ENCODE results near the gene BORCS5. TPM values are rescaled to one million over a fixed set of nuclear protein-coding genes. Genes with fewer than 3 reads are reported as not detected.

Gene BORCS5
- total RNA-seq, 1 experiment from 2014 or later, result 25.7 TPM

- Histone ChIP-seq H3K36me3 (ENCODE audit: control insufficient read depth, insufficient read depth, low read length) (peaks cover 6% of the 10 kb centered on the region; the same call in 1 of the 2 replicates), H3K27me3 (replicated peaks; ENCODE audit: control insufficient read depth, insufficient read depth, low read length) (no peaks in the 10 kb centered on the region), H3K9me3 (no peaks in the 10 kb centered on the region), H3K4me1 (peaks cover 31% of the 10 kb centered on the region), H3K4me3 (ENCODE audit: low read depth, low read length) (no peak overlapping the region)
- no peak overlapping the region for H3K4me3 Mint-ChIP-seq (ENCODE audit: unreplicated experiment)
- H3K4me1 Mint-ChIP-seq (ENCODE audit: low read depth, unreplicated experiment), result no peaks in the 10 kb centered on the region
- CTCF ChIA-PET, result no interaction called here
- H3K36me3 Mint-ChIP-seq (ENCODE audit: insufficient read depth, unreplicated experiment), result peaks cover 38% of the 10 kb centered on the region
- no peaks in the 10 kb centered on the region for H3K9me3 Mint-ChIP-seq (ENCODE audit: unreplicated experiment)
- no peak for DNase-seq
- intact Hi-C loops (cut with micrococcal nuclease; ENCODE audit: unreplicated experiment), result loop anchor here (5.0 kb wide), 1 partner anchor 214 kb away; no protein-coding TSS in a partner anchor
- TF ChIP-seq CTCF (IDR thresholded peaks at IDR 0.05; ENCODE audit: insufficient read depth in 1 of 2, low read depth in 1 of 2, low read length in 1 of 2, severe bottlenecking in 1 of 2, unreplicated experiment in 1 of 2), result no peak
- POLR2A ChIA-PET, result interaction anchor here (0.6 kb wide), 1 partner anchor 18 kb away, joined by 3 read pairs; no protein-coding TSS in a partner anchor
- no TSS peak for BruUV-seq (replicated peaks)
- H3K27me3 Mint-ChIP-seq (ENCODE audit: insufficient read depth, unreplicated experiment), result no peaks in the 10 kb centered on the region
- no peak overlapping the region for H3K27ac Mint-ChIP-seq (ENCODE audit: unreplicated experiment)
These were observed 131.4 kb downstream of the BORCS5 start for GRCh38 chr12:12488296-12488695.

- CTCF ChIA-PET, result no interaction called here
- POLR2A ChIA-PET, result interaction anchor here (0.6 kb wide), 1 partner anchor 18 kb away, joined by 3 read pairs; no protein-coding TSS in a partner anchor
- Histone ChIP-seq H3K4me1 (peaks cover 31% of the 10 kb centered on the region), H3K4me3 (ENCODE audit: low read depth, low read length) (no peak overlapping the region), H3K36me3 (ENCODE audit: control insufficient read depth, insufficient read depth, low read length) (peaks cover 6% of the 10 kb centered on the region; the same call in 1 of the 2 replicates), H3K9me3 (no peaks in the 10 kb centered on the region), H3K27me3 (replicated peaks; ENCODE audit: control insufficient read depth, insufficient read depth, low read length) (no peaks in the 10 kb centered on the region)
- peak in 1 of 2 experiments; percentile 31 for DNase-seq
- no peak overlapping the region for H3K27ac Mint-ChIP-seq (ENCODE audit: unreplicated experiment)
- H3K27me3 Mint-ChIP-seq (ENCODE audit: insufficient read depth, unreplicated experiment), result no peaks in the 10 kb centered on the region
- peaks cover 32% of the 10 kb centered on the region for H3K36me3 Mint-ChIP-seq (ENCODE audit: insufficient read depth, unreplicated experiment)
- no peaks in the 10 kb centered on the region for H3K4me1 Mint-ChIP-seq (ENCODE audit: low read depth, unreplicated experiment)
- intact Hi-C loops (cut with micrococcal nuclease; ENCODE audit: unreplicated experiment), result loop anchor here (1.0 to 5.0 kb wide), 2 partner anchors 73 to 213 kb away; partner anchors contain the start of gene DUSP16
- no TSS peak for BruUV-seq (replicated peaks)
- H3K4me3 Mint-ChIP-seq (ENCODE audit: unreplicated experiment), result no peak overlapping the region
- TF ChIP-seq CTCF (IDR thresholded peaks at IDR 0.05; ENCODE audit: insufficient read depth in 1 of 2, low read depth in 1 of 2, low read length in 1 of 2, severe bottlenecking in 1 of 2, unreplicated experiment in 1 of 2), result no peak
- H3K9me3 Mint-ChIP-seq (ENCODE audit: unreplicated experiment), result no peaks in the 10 kb centered on the region
These were observed 132.1 kb downstream of the BORCS5 start for GRCh38 chr12:12488823-12489550.

- Histone ChIP-seq H3K4me3 (ENCODE audit: low read depth, low read length) (no peak overlapping the region), H3K4me1 (peaks cover 31% of the 10 kb centered on the region), H3K27me3 (replicated peaks; ENCODE audit: control insufficient read depth, insufficient read depth, low read length) (no peaks in the 10 kb centered on the region), H3K36me3 (ENCODE audit: control insufficient read depth, insufficient read depth, low read length) (0 out of 2 replicates have a peak, but pooled peaks cover 4% of the 10 kb centered on the region), H3K9me3 (no peaks in the 10 kb centered on the region)
- Mint-ChIP-seq H3K27me3 (ENCODE audit: insufficient read depth, unreplicated experiment) (no peaks in the 10 kb centered on the region), H3K9me3 (ENCODE audit: unreplicated experiment) (no peaks in the 10 kb centered on the region), H3K27ac (ENCODE audit: unreplicated experiment) (no peak overlapping the region), H3K4me1 (ENCODE audit: low read depth, unreplicated experiment) (no peaks in the 10 kb centered on the region), H3K4me3 (ENCODE audit: unreplicated experiment) (no peak overlapping the region), H3K36me3 (ENCODE audit: insufficient read depth, unreplicated experiment) (peaks cover 6% of the 10 kb centered on the region)
- intact Hi-C loops (cut with micrococcal nuclease; ENCODE audit: unreplicated experiment), result no loop called here
- no peak for TF ChIP-seq CTCF (IDR thresholded peaks at IDR 0.05; ENCODE audit: insufficient read depth in 1 of 2, low read depth in 1 of 2, low read length in 1 of 2, severe bottlenecking in 1 of 2, unreplicated experiment in 1 of 2)
- no peak for DNase-seq
- BruUV-seq (replicated peaks), result no TSS peak
- POLR2A ChIA-PET, result interaction anchor here (0.6 kb wide), 1 partner anchor 842 kb away, joined by 3 read pairs; the partner anchor contains the start of gene ETV6
- CTCF ChIA-PET, result no interaction called here
These were observed 134.7 kb downstream of the BORCS5 start for GRCh38 chr12:12491606-12492005.

Data from Caco-2 (cell line).